ENCODE measurements around the gene PEX11G. TPM values are rescaled to one million over a fixed set of nuclear protein-coding genes. Genes with fewer than 3 reads are reported as not detected.

Gene PEX11G
- total and polyA plus RNA-seq, 10 of the 15 experiments (the other 5 are each of a cell fraction or from before 2014, with no cell fraction given) = 0.05 to 1.8 (median 0.73) TPM; not detected in 1

GRCh38 chr19:7489609-7490044, 792 bp upstream of the PEX11G start:
- no peaks in the 10 kb centered on the region for H3K79me2 ChIP-seq (ENCODE audit: control insufficient read depth, insufficient read depth, low read length)
- H3K9me3 ChIP-seq (replicated peaks; ENCODE audit: control insufficient read depth, insufficient read depth, low read length) = no peaks in the 10 kb centered on the region
- no peaks in the 10 kb centered on the region for H3K36me3 ChIP-seq (ENCODE audit: control insufficient read depth in 2 of 2, insufficient read depth in 2 of 2, low read length in 1 of 2)
- H3K4me3 ChIP-seq = no peak overlapping the region
- in situ Hi-C loops (cut with MboI) (no loop called here), intact Hi-C loops (cut with micrococcal nuclease; ENCODE audit: unreplicated experiment) (no loop called here)
- FAIRE-seq (peak; percentile 38), ATAC-seq (no peak), DNase-seq (ENCODE audit: low read depth, low spot score) (no peak)
- H3K4me2 ChIP-seq (ENCODE audit: control insufficient read depth, insufficient read depth) = 0 out of 2 replicates have a peak overlapping the region, but pooled peaks have one; percentile 82
- H2AFZ ChIP-seq (ENCODE audit: control insufficient read depth, low read depth, low read length) = peak overlapping the region; percentile 96; the same call in 1 of the 2 replicates
- 66% methylated on average over 11 of the region's 11 CpGs for WGBS (ENCODE audit: insufficient coverage, insufficient replicate concordance, low lambda C conversion rate, missing lambda C conversion rate)
- no peaks in the 10 kb centered on the region for H3K27me3 ChIP-seq (replicated peaks in 1 of 2; ENCODE audit: control insufficient read depth in 2 of 2, insufficient read depth in 2 of 2, low read length in 1 of 2)
- no peaks in the 10 kb centered on the region for H4K20me1 ChIP-seq (ENCODE audit: control insufficient read depth, insufficient read depth)
- TF ChIP-seq RCOR1 (conservative IDR thresholded peaks at IDR 0.05; ENCODE audit: low read depth, low read length) (no peak), POLR2AphosphoS5 (IDR thresholded peaks at IDR 0.05; ENCODE audit: low read length) (no peak), MEF2A (IDR thresholded peaks at IDR 0.05; ENCODE audit: insufficient read depth, low read depth, low read length) (no peak), E4F1 (IDR thresholded peaks at IDR 0.05; ENCODE audit: borderline replicate concordance, partially characterized antibody) (no peak), CBX3 (IDR thresholded peaks at IDR 0.05; ENCODE audit: borderline replicate concordance, low read depth) (no peak), IRF4 (IDR thresholded peaks at IDR 0.05; ENCODE audit: low read depth, low read length) (no peak), SREBF2 (IDR thresholded peaks at IDR 0.05; ENCODE audit: low read length) (no peak), PRDM15 (CRISPR knock-in tag; IDR thresholded peaks at IDR 0.05) (no peak), HDGF (IDR thresholded peaks at IDR 0.05) (no peak), E2F4 (IDR thresholded peaks at IDR 0.05; ENCODE audit: low read depth, low read length) (no peak), BCL3 (IDR thresholded peaks at IDR 0.05; ENCODE audit: borderline replicate concordance, insufficient read depth, low read depth, low read length, poor library complexity, severe bottlenecking) (no peak), STAT1 (conservative IDR thresholded peaks at IDR 0.05) (no peak)
- no peaks in the 10 kb centered on the region; the same call in 1 of the 2 replicates for H3K4me1 ChIP-seq (ENCODE audit: control insufficient read depth, insufficient read depth, low read length)
- no peak overlapping the region for H3K9ac ChIP-seq (ENCODE audit: control insufficient read depth, insufficient read depth, low read length)
- CTCF ChIA-PET = interaction anchor here (0.5 to 0.6 kb wide), 2 partner anchors 75 to 352 kb away, joined by 3 read pairs; no protein-coding TSS in a partner anchor
- POLR2A ChIA-PET = interaction anchor here (0.5 to 0.6 kb wide), 3 partner anchors 16 to 1245 kb away, joined by 3 to 10 read pairs (median 5); no protein-coding TSS in a partner anchor
- H3K27ac ChIP-seq (ENCODE audit: control insufficient read depth, insufficient read depth) = no peak overlapping the region
- RAD21 ChIA-PET (ENCODE audit: unreplicated experiment) = no interaction called here
- SMC1A ChIA-PET (ENCODE audit: uncharacterized antibody, unreplicated experiment) = interaction anchor here (1.1 kb wide), 1 partner anchor 122 kb away, joined by 3 read pairs; no protein-coding TSS in a partner anchor
- BruUV-seq (replicated peaks) = no TSS peak

Data from GM12878 (cell line).